ENCODE data around the gene GSTM2.
"Not testable (repeated sequence)": the region's sequence is repeated elsewhere in the genome, so short reads cannot be mapped to it uniquely, and the experiment has no call there.

The GSTM2 gene

DNA sequence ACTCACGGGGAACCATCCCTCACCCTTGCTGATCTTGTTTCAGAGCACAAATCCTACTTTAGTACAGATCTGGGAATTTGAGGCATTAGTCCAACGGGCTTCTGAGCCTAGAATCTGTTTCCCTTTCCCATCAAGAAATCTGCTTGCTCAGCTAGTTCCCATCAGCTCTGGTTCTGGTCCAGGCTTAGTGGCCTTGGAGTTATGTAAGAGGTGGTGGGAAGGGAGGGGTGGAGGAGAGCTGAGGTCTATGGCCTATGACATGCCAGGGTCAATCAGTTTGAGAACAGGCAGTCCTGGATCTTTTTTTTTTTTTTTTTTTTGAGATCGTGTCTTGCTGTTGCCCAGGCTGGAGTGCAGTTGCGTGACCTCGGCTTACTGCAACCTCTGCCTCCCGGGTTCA is 23.9 kb downstream of the GSTM2 start:
- in situ Hi-C loops (cut with HindIII; ENCODE audit: low pct_ligation_motif_present, low sequenced_read_pairs) = no loop called here
- Histone ChIP-seq H3K36me3 (replicated peaks) (no peaks in the 10 kb centered on the region), H3K27me3 (replicated peaks) (no peaks in the 10 kb centered on the region), H3K27ac (no peak overlapping the region), H3K4me3 (ENCODE audit: low read depth, low read length) (no peak overlapping the region)
- TF ChIP-seq, protein P1, sequence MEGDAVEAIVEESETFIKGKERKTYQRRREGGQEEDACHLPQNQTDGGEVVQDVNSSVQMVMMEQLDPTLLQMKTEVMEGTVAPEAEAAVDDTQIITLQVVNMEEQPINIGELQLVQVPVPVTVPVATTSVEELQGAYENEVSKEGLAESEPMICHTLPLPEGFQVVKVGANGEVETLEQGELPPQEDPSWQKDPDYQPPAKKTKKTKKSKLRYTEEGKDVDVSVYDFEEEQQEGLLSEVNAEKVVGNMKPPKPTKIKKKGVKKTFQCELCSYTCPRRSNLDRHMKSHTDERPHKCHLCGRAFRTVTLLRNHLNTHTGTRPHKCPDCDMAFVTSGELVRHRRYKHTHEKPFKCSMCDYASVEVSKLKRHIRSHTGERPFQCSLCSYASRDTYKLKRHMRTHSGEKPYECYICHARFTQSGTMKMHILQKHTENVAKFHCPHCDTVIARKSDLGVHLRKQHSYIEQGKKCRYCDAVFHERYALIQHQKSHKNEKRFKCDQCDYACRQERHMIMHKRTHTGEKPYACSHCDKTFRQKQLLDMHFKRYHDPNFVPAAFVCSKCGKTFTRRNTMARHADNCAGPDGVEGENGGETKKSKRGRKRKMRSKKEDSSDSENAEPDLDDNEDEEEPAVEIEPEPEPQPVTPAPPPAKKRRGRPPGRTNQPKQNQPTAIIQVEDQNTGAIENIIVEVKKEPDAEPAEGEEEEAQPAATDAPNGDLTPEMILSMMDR (IDR thresholded peaks at IDR 0.05; ENCODE audit: low read depth, low read length, missing control alignments) = no peak
- no peak for DNase-seq

DNA sequence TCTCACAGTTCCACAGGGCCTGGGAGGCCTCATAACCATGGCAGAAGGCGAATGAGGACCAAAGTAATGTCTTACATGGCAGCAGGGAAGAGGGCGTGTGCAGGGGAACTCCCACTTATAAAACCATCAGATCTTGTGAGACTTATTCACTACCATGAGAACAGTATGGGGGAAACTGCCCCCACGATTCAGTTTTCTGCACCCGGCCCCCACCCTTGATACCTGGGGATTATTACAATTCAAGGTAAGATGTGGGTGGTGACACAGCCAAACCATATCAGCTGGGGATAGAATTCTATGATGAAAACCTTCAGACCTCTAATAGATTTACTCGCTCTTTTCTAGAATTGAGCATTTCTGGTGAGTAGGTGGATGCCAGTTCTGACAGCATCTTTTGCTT is 26.5 kb downstream of the GSTM2 start:
- H3K36me3 ChIP-seq (replicated peaks); in situ Hi-C loops (cut with HindIII; ENCODE audit: low pct_ligation_motif_present, low sequenced_read_pairs); H3K27me3 ChIP-seq (replicated peaks); DNase-seq; H3K4me3 ChIP-seq (ENCODE audit: low read depth, low read length); H3K27ac ChIP-seq: not testable (repeated sequence)

DNA sequence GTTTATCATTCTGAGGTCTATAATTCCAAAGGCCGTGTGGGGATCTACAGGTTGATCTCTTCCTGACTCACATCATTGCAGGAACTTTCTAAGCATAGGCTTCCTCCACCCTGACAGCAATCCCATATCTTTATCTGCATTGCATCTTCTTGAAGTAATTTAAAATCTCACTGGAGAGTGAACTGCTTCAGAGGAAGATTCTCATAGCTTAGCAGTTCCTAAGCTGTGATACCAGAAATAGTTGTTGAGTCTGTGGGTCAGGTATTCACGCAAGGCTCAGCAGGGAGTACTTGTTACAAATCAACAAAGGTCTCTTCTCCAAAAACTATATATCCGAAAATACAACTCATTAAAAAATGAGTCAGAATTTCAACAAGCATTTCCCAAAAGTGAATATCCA is 27.3 kb downstream of the GSTM2 start:
- H3K36me3 ChIP-seq (replicated peaks); in situ Hi-C loops (cut with HindIII; ENCODE audit: low pct_ligation_motif_present, low sequenced_read_pairs); H3K4me3 ChIP-seq (ENCODE audit: low read depth, low read length); H3K27me3 ChIP-seq (replicated peaks); DNase-seq; H3K27ac ChIP-seq: not testable (repeated sequence)

DNA sequence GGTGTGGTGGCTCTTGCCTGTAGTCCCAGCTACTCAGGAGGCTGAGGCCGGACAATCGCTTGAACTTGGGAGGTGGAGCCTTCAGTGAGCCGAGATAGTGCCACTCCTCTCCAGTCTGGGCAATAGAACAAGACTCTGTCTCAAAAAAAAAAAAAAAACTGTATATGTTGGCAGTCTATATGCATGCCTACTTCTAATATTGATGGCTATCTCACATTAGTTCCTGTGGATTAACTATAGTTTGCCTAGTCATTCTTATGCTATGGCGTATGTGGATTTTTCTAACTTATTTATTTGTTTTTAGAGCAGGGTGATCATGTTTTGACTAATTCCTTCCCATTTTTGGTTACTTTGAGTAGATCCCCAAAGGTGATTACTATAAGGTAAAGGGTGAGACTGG is 29.2 kb downstream of the GSTM2 start:
- no peak overlapping the region for H3K4me3 ChIP-seq (ENCODE audit: low read depth, low read length)
- in situ Hi-C loops (cut with HindIII; ENCODE audit: low pct_ligation_motif_present, low sequenced_read_pairs) = no loop called here
- no peak for DNase-seq
- no peaks in the 10 kb centered on the region for H3K27me3 ChIP-seq (replicated peaks)
- no peaks in the 10 kb centered on the region for H3K36me3 ChIP-seq (replicated peaks)
- no peak overlapping the region for H3K27ac ChIP-seq
- TF ChIP-seq, protein P1 (IDR thresholded peaks at IDR 0.05; ENCODE audit: low read depth, low read length, missing control alignments) = no peak

DNA sequence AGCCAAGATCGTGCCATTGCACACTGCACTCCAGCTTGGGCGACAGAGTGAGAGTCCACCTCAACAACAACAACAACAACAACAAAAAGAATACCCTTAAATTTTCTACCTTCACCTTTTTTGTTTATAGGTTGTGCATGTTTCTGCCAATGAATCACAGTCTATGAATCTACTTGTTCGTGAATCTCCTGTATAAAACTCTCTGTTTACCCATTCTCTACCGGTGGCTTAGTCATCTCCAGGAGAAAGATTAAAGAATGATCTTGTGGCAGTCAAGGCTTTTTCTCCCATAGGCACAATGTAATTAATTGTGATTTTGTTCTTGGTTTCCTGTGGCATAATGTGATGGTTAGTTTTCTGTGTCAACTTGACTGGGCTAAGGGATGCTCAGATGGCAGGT is 30.0 kb downstream of the GSTM2 start:
- H3K27ac ChIP-seq; H3K27me3 ChIP-seq (replicated peaks); H3K36me3 ChIP-seq (replicated peaks); DNase-seq; H3K4me3 ChIP-seq (ENCODE audit: low read depth, low read length); in situ Hi-C loops (cut with HindIII; ENCODE audit: low pct_ligation_motif_present, low sequenced_read_pairs): not testable (repeated sequence)

DNA sequence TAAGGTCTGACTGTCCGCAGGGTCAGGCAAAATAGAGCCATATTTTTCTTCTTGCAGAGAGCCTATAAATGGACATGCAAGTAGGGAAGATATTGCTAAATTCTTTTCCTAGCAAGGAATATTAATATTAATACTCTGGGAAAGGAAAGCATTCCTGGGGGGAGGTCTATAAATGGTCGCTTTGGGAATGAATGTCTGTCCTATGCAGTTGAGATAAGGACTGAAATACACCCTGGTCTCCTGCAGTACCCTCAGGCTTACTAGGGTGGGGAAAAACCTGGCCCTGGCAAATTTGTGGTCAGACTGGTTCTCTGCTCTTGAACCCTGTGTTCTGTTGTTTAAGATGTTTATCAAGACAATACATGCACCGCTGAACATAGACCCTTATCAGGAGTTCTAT is 35.1 kb downstream of the GSTM2 start:
- H3K4me3 ChIP-seq (ENCODE audit: low read depth, low read length); in situ Hi-C loops (cut with HindIII; ENCODE audit: low pct_ligation_motif_present, low sequenced_read_pairs); H3K27me3 ChIP-seq (replicated peaks); H3K27ac ChIP-seq; DNase-seq; H3K36me3 ChIP-seq (replicated peaks): not testable (repeated sequence)

DNA sequence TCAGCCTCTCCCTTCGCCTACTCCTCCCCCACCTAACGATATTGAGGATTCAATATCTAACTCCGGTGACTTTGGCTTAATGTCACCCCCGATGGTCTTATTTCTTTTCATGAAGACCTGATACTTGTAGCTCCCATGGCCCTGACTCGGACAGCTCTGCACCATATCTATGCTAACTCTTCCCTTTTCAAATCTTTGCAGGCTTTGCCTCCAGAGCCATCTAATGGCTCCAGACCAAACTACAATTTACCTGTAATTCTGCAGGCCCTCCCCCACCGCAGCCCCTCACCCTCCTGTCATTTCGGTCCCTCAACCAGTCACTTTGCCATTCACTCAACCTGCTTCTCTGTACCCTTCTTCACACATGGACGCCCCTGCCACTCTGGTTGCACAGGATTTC is 36.3 kb downstream of the GSTM2 start:
- in situ Hi-C loops (cut with HindIII; ENCODE audit: low pct_ligation_motif_present, low sequenced_read_pairs) = no loop called here
- Histone ChIP-seq H3K4me3 (ENCODE audit: low read depth, low read length) (no peak overlapping the region), H3K27me3 (replicated peaks) (no peaks in the 10 kb centered on the region), H3K27ac (no peak overlapping the region), H3K36me3 (replicated peaks) (no peaks in the 10 kb centered on the region)
- DNase-seq = no peak
- TF ChIP-seq, protein P1 (IDR thresholded peaks at IDR 0.05; ENCODE audit: low read depth, low read length, missing control alignments) = peak; percentile 9

DNA sequence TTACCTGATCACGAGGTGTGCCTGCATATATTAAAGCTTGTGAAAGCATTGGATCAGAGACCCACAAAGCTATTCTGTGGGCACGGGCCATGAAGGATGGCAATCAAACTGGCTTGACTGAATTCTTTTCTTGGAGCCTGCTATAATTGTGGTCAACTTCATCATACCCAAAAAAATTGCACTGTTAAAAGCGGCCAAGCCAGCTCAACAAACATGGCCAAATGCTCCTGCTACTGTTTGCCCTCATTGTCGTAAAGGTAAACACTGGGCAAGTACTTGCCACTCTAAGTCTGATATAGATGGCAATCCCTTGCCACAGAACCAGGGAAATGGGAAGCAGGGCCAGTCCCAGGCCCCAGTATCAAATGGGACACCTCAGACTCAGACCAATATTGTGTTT is 37.6 kb downstream of the GSTM2 start:
- Histone ChIP-seq H3K36me3 (replicated peaks) (no peaks in the 10 kb centered on the region), H3K4me3 (ENCODE audit: low read depth, low read length) (no peak overlapping the region), H3K27ac (no peak overlapping the region), H3K27me3 (replicated peaks) (no peaks in the 10 kb centered on the region)
- in situ Hi-C loops (cut with HindIII; ENCODE audit: low pct_ligation_motif_present, low sequenced_read_pairs) = no loop called here
- no peak for DNase-seq
- TF ChIP-seq, protein P1 (IDR thresholded peaks at IDR 0.05; ENCODE audit: low read depth, low read length, missing control alignments) = no peak

DNA sequence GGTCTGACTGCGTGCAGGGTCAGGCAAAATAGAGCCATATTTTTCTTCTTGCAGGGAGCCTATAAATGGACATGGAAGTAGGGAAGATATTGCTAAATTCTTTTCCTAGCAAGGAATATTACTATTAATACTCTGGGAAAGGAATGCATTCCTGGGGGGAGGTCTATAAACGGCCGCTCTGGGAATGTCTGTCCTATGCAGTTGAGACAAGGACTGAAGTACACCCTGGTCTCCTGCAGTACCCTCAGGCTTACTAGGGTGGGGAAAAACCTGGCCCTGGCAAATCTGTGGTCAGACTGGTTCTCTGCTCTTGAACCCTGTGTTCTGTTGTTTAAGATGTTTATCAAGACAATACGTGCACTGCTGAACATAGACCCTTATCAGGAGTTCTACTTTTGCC is 41.1 kb downstream of the GSTM2 start:
- H3K36me3 ChIP-seq (replicated peaks); H3K27ac ChIP-seq; H3K27me3 ChIP-seq (replicated peaks); H3K4me3 ChIP-seq (ENCODE audit: low read depth, low read length); in situ Hi-C loops (cut with HindIII; ENCODE audit: low pct_ligation_motif_present, low sequenced_read_pairs); DNase-seq: not testable (repeated sequence)

DNA sequence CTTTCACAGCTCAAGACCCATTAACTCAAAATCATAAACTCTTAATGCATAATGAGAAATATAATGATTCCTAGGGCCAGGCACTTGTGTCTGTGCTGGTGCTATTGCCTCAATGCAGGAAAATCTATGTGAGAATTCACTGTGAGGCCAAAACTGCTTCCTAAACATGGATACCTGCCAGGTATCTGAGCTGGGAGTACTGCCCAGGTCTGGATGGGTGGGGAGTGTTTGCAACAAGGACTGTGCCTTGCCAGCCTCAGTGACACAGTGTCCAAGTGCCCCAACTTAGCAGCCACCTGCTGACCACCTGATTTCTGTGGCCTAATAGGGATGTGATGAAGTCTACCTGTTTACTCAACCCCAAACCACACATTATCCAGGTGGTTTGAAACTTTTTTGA is 42.0 kb downstream of the GSTM2 start:
- in situ Hi-C loops (cut with HindIII; ENCODE audit: low pct_ligation_motif_present, low sequenced_read_pairs) = not testable (repeated sequence)

DNA sequence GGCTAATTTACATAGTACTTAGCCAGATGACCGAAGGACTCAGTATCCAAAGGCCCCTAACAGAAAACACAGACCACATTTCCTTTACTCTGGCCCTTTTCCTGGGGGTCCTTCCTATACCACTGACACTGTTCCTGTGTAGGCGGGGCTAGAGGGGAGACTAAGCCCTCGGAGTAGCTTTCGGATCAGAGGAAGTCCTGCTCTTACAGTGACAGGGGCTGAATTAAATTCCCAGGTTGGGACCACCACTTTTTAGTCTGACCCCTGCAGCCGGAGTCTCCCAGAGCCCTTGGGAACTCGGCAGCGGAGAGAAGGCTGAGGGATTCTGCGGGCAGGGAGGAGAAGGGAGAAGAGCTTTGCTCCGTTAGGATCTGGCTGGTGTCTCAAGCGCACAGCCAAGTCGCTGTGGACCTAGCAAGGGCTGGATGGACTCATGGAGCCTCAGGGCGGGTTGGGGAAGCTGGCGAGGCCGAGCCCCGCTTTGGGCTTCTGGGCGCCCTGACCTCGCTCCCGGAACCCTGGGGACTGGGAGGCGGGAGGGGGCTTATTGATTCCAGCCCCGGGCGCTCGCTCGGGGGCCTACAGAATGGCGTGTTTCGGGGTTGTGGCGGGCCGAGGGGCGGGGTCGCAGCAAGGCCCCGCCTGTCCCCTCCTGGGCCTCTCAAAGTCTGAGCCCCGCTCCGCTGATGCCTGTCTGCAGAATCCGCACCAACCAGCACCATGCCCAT is 43.9 kb downstream of the GSTM2 start, which contains the start of gene GSTM5:
Gene GSTM5, plus strand, starts transcription at position 659 of the 728 bp plus-strand sequence. Its CDS starts 62 bp downstream, at position 721.
- H3K27me3 ChIP-seq (replicated peaks); H3K27ac ChIP-seq; H3K36me3 ChIP-seq (replicated peaks); DNase-seq; in situ Hi-C loops (cut with HindIII; ENCODE audit: low pct_ligation_motif_present, low sequenced_read_pairs): not testable (repeated sequence)
- peak within 1 kb of the TSS; percentile 40 for H3K4me3 ChIP-seq (ENCODE audit: low read depth, low read length)

More for the DNA sequence above, 42.0 kb downstream of the GSTM2 start:
- DNase-seq; H3K27me3 ChIP-seq (replicated peaks); H3K36me3 ChIP-seq (replicated peaks); H3K4me3 ChIP-seq (ENCODE audit: low read depth, low read length); H3K27ac ChIP-seq: not testable (repeated sequence)

Data from brain microvascular endothelial cell (primary cell).